GM18858 (cell line): ENCODE measurements around the gene PAPPA.

Source experiments
- ATAC-seq: cut with Tn5 transposase; IDR thresholded peaks from one replicate; pipeline ENCODE4 v1.9.1; 2021; ENCODE audit not compliant: unreplicated experiment

The PAPPA gene

DNA sequence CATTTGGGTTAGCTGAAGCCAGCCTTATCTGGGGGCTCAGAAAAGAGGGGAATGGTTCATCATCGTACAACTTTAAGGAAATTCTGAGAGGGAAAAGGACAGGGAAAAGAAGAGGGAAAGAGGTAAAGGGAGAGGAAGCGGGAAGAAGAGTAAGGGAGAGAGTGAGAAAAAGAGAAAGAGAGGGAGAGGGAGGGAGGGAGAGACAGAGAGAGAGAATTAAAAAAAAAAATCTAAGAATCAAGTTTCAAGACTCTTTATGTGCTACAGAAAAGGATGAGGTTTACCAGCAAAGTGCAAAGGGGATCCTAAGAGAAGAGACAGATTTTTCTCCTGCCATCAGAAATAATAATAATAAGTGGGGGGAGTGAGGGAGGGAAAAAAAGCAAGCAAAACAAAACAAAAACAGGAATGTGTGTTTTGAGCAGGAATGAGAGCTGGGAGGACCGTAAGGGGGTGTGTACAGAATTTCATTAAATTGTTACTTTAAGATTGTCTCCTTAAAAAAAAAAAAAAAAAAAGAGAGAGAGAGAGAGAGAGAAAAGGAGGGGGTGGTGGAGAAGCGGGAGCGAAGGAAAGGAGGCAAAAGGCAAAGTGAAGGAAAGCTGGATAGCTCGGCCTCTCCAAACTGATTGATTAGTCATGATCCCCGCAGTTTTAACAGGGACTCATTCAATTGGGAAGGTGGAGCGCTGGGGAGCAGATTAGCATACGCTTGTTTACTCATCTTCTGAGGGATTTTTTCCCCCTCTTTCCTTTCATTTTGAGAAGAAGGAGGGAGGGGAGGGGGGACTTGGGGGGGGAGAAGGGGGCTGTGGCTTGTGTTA is 438 bp upstream of the PAPPA start:
- ATAC-seq, result no peak

DNA sequence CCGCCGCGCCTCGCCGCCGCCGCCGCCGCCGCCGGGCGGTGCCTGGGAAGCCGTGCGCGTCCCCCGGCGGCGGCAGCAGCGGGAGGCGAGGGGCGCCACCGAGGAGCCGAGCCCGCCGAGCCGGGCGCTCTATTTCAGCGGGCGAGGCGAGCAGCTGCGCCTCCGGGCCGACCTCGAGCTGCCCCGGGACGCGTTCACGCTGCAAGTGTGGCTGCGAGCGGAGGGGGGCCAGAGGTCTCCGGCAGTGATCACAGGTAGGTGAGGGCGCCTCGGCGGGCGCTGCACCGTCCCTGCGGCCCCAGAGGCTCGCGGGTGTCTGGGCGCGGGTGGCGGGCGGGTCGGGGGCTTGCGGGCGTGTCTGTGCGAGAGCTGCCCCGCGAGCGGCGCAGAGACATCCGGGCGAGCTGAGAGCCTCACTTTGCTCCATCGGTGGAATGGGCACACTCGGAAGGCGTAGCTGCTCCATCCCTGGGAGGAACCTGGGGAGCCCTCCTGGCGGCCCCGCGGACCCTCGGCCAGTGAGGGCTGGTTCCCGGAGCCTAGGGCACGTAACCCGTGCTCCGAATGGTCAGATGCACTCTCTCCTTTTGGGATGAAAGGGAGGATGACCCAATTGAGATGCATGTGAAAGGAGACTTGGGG is 864 bp downstream of the PAPPA start:
- no peak for ATAC-seq

DNA sequence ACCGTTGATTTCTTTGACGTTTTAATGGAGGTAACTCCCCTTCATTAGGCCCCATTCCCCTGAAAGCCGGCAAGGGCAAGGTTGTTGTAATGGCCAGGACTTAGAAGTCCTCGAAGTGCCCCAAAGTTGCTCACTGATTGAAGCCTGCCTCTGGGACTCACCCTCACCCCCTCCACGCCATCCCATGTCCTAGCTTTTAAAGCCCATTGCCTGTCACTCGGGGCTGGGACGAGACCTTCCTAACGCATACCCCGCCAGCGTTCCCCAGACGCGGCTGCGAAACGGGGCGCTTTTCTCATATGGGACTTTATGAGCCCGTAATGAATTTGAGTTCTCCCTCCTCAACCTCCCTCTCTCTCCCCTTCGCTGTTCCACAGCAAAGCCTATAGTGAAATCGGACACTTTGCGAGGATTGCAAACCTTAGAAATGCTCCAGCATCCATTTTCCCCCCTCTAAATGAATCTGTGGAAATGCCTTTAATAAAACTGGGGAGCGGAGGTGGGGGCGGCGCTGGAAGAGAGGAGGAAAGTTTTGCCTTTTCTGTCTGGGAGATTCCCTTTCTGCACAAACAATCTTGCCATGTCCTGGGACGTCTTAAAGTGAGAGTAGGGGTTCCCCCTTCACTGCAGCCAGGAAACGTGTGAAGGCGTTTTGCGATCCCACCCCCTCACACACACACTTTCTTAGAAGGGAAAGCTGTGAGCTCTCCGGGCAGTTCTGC is 1.5 kb downstream of the PAPPA start:
- ATAC-seq, result no peak

DNA sequence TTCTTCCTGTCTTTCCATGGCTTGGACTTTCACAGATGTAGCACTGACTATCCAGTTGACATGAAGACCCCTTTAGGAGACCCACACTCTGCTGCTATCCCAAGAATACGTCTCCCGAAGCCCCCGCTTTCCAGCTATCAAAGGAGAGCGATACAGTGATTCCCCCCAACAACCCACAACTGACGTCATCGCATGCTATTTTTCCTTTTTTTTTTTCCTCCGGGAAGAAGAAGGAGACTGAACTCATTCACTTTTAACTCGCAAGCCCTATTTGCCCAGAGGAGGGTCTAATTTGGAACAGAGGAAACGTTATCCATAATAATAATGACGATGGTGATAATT is 2.1 kb downstream of the PAPPA start:
- no peak for ATAC-seq

DNA sequence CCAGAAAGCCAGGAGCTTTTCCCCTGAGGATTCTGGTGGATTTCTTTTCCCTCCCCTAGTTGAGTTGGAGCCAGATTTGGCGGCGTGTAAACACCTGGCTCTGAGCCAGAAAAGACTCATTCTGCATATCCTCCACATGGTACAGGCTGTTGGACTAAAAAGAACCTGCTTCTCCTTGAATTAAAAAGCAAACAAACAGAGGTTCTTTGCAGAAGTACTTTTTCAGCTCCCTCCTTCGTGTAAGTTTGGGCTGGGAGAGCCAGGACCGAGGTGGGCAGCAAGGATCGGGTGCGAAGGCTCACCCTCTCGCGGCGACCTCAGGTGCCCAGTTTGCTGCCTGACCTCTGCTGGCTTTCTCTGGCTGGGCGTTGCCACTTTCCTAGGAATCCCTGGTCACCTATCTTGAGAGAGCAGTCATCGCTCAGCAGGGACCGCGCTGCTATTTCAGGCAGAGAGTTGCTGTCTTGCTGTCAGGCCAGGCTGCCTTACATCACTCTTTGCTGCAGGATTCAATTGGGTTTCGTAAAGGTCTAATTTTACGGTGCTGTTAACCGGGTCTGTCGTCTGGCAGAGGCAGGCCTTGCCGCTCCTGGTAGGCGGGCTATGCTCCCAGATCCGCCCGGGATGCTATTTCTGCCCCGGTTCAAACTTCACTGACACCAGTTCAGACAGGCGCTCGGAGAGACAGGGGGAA is 3.2 kb downstream of the PAPPA start:
- ATAC-seq, result no peak

DNA sequence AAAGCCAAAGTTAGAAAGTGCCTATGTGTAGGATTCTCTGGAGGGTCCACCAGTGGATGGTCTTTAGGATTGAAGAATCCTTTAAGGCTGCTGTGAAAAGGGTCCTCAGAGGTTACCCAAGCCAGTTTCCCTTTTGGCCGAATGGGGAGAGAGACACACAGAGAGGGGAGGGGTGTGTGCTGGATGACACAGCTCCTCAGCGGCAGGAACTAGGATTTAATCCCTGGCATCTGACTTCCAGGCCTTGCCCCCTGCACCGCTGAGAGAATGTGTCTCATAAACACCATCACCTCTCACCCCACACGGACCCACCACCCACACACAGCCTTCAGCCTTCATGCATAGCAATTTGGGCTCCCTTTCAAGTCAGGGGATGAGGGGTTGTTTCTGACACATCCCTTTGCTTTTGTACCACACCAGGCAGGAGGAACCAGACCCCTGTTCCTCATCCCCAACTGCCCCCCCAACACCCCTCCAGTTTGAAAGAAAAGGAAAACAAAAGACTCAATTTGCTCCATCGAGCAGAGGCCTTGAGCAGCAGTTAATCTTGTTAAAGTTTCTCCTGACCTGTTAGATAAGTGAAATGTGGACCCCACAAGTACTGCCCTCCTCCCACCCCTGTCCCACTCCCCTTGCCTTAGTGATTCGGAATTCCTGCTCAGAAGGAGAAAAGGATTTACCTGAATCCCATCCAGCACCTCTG is 4.0 kb downstream of the PAPPA start:
- no peak for ATAC-seq

DNA sequence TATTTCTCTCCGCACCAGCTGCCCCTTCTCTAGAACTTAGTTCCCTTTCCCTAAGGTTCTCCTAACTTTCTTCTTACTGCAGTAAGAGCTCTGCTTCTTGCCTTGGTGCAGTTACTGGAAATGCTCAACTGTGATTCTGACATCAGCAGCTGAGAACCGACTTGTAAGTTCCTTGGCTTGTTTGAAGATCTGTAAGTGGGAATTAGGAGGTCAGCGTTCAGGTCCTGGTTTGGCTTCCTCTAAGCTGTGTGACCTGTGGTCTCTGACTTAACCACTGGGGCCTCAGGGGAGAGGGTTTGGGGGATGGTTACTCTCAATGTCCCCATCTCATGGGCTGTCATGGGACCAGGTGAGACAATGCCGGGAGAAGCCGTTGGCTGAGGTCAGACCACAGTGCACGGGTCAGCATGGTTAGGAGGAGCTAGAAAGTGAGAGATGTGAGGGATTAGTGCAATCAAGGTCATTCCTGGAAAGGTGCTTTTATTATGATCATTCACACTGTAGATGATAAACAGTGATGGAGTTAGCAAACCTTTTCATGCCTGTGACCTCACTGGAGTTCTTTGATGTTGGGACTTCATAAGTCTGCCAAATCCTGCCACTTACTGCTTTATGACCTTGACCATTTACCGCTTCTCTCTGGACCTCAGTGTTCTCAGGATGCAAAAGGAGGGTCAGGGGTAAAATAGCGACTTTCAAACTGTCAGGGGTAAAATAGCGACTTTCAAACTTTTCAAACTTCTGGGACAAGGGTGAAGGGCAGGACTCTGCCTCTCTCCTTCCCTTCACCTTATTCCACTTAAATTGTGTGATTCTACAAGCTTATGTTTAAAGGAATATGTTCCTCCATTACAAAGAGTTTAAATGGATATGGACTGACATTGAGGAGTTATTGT is 7.3 kb downstream of the PAPPA start:
- no peak for ATAC-seq

DNA sequence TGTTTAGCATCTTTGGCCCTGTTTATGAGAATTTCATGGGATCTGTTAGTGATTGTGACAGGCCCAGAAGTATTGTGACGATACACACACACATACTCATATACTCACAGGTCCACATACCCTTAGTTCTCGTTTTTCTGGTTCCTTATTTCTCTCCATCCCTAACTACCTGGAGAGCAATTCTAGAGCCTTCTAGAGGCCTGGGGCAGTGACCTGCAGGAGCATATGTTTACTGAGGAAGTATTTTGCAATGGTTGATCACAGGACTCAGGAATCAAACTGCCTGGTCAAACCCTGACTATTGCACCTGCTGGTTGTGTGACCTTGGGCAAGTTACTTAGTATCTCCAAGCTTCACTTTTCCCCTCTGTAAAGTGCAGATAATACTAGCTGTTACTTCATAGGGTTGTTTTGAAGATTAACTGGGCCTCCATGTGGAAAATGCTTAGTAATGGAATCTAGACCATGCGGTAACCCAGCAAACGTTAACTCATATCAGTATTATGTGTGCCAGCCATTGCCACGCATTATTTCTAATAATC is 8.7 kb downstream of the PAPPA start:
- ATAC-seq, result no peak

DNA sequence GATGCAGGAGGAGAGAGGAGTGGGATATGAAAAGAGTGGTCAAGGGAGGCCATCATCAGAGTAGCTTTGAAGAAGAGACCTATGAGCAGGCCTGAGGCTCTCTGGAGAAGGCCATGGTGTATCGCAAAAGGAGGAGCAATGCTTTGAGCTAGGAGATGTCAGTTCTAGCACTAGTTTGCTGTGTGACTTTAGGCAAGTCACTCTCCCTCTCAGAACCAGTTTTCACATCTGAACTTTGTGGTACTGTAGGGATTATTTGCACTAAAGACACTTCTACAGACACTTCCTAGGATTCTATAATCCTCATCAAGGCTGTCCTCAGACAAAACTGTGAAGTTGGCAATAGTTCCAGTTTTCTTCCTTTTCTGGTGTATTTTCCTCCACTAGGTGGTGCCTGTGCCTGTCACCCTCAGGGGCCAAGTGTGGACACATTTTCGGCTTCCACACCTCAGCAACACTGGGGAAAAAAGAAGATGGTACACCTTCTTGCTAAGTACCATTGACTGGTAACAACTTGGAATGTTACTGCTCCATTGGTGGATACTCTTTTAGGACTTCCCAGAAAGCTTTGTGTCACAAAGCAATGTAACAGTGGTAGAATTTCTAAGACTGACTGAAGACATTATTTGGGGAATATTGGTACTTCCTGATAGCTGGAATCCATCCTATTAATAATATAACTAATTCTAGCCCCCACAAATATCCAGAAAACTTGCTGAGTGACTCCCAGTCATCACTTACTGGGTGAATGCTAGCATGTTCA is 9.9 kb downstream of the PAPPA start:
- no peak for ATAC-seq

DNA sequence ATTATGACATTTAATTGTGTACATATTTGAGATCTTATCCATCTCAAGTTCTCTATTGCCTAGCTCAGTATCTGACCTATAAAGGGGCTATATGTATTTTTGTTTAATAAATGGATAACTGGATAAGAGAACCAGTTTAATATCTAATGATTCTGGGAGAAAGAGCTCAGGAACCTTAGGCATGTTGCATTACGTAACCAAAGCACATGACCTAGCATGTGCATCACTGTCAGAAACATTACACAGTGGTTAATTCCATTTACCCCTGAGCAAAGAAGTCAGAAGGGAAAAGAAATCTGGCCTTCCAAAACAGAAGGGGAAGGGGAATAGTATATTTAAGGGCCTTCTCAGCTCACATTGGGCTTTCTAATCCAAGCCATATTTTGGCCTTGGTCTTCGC is 12.3 kb downstream of the PAPPA start:
- no peak for ATAC-seq

DNA sequence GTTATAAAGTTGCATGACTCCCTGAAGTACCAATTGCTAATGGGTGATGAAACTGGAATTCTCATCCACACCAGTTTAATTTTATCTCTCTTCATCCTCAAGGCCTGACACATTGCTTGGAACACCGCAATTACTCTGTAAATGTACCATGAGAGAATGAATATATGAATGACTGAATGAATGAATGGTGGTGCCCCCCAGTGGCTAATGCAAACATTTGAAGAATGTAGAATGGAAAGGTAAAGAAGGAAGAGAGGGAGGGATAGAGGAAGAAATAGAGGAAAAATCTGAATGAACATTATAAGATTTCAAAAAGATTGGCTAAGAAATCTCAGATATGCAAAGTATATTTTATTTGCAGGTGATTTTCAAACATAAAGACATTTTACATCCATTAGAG is 13.1 kb downstream of the PAPPA start:
- no peak for ATAC-seq

DNA sequence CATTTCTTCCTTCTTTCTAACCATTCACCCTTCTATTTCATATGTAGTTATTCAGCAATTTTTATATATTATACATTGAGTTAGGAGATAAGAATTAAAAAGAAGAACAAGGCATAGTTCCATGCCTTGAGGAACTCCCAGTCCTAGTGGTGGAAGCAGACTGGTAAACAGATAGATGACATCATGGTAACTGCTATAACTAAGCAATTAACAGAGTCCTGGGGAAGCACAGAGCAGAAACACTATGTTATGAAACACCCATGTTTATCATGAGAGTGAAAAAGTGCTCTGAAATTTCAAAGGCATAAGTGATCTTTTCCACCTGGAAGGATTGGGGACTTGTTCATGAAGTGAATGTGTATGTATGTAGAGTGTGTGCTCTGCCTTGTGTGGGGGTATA is 14.6 kb downstream of the PAPPA start:
- no peak for ATAC-seq

DNA sequence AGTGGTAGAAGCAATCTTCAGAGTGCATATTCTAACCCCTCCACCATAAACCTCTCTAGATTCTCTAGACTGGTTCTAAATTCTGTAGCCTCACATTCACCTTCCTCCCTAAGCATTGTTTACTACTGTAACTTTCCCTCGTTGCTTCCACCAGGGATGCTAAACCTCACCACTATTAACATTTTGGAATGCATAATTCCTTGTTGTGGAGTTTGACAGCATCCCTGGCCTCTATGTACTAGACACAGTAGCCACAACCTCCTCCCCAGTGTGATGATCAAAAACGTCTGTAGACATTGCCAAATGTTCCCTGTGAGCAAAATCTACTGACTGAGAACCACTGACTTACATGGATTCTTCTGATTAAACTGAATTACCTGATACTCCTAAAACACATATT is 18.6 kb downstream of the PAPPA start:
- ATAC-seq, result no peak

DNA sequence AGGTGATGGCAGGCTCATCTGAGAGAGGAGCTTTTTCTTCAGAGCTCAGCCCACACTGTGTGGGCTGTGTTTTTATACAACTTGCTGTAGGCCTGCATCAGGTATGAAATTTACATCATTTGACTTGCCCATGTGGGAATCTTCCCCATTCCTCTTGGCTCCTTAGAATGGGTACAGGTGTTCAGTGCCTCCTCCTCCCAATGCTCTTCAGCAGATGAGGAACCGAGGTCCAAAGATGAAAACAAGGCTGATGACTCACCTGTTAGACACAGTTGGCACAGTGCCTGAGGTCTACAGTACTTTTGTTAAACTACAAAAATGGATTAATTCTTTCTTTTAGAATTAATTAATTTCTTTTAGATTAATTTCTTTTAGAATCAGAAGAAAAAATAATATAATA is 20.8 kb downstream of the PAPPA start:
- no peak for ATAC-seq

DNA sequence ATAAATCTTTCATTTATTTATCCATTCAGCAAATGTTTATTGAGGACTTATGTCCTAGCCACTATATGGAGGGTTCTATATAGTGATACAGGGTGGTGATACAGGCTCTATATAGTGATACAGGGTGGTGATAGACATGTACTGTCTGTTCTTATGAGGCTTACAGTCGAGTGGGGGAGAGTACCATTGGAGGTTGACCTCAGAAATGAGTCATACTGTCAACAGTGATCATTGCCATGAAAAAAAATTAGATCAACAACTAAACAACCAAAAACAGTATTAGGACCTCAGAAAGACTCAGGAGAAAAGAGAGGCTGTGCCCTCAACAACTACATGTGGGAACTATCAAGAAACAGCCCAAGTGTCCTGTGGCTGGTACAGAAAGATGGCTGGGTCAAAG is 22.0 kb downstream of the PAPPA start:
- no peak for ATAC-seq

DNA sequence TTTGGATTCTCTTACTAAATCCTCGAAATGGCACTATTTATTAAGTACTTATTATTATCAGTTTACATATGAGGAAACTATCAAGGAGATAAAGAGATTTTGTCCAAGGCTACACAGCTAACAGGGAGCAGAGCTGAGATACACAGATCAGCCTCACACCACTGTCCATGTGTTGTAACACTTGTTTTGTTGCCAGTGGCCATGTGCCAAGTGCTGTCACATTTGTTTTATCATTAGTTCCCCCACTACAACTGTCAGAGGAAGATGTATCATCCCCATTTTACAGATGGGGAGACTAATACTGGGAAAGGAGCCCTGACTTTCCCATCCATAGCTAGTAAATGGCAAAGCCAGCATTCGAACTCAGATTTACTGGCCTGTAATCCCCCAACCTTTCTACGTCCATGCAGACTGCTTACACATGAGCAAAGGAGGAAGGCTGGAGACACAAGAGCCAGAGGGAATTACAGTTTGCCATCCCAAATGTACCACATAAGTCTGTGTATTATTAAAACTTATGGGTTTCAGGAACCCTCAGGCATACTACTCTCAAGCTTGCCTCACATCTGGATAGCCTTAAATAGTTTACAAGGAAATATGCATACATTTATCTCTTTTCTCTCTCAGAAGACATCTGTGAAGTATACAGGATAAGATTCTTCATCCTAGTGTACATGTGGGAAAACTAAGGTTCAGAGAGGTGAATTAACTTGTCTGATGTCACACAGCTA is 25.1 kb downstream of the PAPPA start:
- ATAC-seq, result no peak

DNA sequence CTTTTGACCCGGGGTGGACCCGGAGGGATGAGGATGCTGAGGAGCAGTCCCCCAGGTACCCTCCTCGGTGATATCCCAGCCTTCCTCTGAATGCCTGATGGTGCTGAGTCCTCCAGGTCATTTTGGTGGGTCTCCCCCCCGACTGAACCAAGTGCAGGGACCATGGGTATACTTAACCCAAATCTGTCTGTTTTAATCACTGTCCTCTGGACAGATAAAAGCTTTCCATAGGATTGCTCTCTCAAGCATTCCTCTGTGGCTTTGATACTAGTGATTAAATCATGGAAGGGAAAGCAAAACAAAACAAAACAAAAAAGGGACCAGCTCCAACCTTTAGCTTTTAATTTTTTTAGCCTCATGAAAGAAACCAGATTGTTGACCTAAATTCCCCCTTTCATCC is 26.0 kb downstream of the PAPPA start:
- no peak for ATAC-seq

DNA sequence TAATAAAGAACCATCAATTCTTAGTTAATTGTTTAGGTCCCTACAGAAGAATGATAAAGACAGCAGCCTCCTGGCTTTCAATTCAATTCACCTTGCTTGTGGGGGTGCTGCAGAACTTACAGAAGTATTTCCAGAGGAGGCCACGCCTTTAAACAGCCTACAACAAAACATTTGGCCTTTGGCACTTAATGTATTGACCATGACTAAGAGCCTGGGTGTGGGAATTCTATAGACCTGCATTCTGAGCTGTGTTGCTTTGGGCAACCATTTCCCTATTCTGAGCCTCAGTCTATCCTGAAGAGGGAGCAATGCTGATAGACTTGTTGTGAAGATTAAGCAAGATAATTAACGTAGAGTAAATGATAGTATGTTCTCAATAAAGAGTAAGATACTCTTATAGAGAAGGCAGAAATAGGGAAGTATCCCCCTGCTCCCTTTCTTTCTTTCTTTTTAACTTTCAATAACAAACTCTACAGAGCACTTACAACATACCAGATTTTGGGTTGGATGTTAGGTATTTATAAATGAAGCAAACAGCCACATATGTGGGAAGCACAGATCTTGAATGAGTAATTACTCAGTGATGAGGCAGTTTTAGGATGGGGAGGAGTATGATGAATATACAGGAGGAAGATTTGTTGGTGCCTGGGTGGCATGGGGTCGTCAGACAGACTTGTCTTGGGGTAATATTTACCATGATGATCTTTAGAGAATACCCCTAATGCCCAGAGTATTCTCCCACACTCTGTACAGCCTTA is 28.4 kb downstream of the PAPPA start:
- ATAC-seq, result no peak
